ENCODE data around the gene MSI2.

Gene MSI2

GRCh38 chr17:57641761-57642160 lies 385.4 kb downstream of the MSI2 start:
- no peak for DNase-seq (ENCODE audit: low read depth)

DNA sequence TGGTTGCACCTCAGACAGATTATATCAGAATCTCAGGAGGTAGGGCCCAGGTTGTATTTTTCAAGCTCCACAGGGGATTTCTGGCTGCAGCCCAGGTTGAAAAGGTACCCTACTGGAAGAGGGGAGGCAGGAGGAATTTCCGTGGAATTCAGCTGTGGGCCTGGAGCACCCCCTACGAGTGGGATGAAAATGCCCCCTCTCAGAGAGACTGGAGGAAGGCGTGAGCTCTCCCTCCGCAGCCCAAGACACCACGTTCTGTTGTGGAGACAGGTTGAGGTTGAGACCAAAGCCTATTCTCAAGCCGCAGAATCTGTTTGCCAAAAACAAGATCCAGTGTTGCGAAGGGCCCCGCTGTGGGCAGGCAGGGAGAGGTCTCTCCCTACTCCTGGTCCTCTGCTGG lies 386.7 kb downstream of the MSI2 start:
- no peak for DNase-seq (ENCODE audit: low read depth)

DNA sequence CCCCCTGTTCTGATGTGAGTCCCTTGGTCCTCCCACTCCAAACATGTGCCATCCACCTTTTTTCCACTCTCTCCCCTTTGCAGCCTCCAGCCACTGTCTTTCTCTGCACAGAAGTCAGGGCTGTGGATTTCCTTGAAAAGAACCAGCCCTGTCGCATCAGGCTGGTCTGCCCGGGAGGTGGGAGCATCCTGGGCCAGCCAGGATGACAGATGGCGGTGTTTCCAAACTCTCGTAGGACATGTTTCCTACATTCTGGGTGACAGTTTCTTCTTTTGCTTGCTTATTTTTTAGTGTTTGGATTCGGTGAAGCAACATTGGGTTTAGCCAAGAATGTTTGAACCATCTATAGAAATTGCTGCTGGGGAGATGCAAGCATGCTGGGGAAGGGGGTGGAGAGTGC lies 388.0 kb downstream of the MSI2 start:
- DNase-seq (ENCODE audit: low read depth) = no peak

DNA sequence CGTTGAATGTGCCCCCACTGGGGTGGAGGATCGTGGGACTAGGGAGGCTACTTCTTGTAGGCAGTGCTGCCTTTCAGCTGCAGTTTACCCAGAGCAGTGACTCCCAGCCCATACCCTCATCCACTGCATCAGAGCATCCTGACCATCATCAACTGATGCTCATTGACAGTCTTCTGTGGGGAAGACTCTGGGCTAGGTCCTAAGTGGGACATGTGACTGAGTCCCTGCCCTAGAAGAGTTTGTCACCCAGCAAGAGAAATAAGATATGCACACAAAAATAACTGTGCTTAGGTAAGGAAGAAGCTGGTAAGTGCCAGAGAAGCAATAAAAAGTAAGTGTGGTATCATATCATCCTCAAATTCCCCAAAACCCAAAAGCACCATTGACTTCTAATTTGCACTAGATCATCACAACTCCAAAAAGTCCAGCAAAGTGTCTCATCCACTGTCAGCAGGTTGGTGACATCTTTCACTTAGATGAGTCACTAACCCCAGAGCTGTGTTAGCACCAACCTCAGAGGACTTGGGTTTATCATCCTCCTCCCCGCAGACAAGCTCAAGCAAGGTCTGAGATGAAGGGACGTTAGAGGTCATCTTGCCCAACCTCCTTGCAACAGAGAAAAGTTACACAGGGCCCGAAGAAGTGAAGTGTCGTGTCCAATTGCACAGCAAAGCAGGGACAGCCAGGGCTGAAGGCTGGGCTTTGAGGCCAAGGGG lies 389.8 kb downstream of the MSI2 start:
- no peak for DNase-seq (ENCODE audit: low read depth)

DNA sequence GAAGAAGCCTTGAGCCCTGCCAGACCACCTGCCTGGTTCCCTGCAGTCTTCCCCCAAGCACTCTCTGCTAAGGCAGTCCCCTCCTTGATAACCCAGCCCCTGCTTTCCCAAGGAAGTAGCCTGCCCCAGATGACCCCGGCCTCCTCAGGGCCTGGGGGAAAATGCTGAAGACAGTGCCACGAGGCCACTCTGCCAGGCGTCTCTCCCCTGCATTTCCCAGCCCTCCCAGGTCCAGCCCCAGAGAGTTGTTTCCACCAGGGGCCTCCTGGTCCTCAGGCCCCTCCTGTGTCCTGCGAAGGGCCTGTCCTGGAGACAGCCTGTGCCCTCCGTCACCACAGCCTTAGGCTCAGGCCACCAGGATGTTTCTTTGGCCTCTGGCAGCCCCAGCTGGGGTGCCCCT lies 392.4 kb downstream of the MSI2 start:
- no peak for DNase-seq (ENCODE audit: low read depth)

GRCh38 chr17:57649191-57649590 lies 392.9 kb downstream of the MSI2 start:
- no peak for DNase-seq (ENCODE audit: low read depth)

DNA sequence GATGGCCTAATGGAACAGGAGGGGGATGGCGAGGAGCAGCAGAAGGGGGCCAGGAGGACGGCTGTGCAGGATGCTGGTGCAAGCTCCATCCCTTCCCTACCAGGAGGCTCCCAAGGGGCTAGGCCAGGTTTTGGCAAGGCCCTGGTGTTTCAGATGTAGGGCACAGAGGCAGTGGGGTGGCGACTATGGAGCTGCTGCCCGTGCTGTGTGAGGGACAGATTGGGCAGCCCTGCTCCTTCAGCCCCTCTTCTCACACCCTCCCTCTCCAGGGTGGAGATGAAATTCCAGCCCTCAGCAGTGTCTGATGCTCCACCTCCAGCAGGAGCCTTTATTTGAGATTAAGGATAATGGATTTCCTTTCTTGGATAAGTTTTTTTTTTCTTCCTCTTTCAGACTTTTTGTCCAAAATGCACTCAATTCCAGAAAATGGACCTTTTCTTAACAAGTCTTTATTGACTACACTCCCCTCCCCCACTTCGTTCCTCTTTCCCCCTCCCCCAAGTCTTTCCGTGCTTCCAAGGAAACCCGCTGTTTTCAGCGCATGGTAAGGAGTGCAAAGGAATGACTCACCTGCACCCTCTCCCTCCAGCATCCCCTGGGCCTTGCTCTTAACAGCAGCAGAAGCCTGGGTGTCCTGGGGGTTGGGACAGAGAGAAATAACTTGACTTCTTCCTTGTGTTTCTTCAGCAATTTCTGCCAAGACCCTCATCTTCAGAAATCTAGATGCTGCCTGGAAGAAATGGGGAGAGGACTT lies 393.6 kb downstream of the MSI2 start:
- no peak for DNase-seq (ENCODE audit: low read depth)

GRCh38 chr17:57650548-57650947 lies 394.2 kb downstream of the MSI2 start:
- DNase-seq (ENCODE audit: low read depth) = no peak

- no peak for DNase-seq (ENCODE audit: low read depth)
Observed at GRCh38 chr17:57651451-57651850, 395.1 kb downstream of the MSI2 start.

DNA sequence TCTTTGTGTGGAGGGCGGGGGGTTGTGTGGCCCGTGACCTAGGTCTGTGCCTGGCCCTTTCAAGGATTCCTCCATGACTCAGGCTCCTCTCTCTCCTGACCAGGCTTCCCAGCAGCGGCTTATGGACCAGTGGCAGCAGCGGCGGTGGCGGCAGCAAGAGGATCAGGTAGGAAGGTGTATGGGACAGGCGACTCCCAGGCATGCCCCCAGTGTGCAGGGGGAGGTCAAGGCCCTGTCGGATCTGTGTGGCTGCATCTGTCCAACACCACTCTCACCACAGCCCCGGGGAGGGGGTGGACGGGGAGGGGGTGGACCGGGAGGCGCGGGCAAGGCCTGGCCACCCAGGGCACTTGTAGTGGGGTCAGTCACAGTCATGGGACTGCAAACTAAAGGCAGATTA lies 395.7 kb downstream of the MSI2 start:
- no peak for DNase-seq (ENCODE audit: low read depth)

DNA sequence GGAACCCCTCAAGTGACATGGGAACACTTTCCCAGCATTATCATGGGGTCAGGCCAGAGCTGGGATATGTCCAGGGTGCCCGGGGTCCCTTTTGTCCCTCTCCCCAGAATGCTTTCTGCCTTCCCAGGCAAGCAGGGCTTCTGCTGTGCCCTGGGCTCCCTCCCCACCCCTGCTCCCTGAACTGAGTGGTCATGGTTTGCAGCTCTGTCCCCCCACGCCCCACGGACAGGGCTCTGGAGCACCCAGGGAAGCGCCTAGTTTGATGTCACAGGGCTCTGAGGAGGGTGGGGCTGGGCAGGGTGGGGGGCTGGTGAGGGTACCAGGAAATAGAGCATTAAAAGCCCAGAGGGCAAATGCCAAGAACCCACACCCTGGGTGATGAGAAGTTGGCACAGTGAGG lies 396.5 kb downstream of the MSI2 start:
- no peak for DNase-seq (ENCODE audit: low read depth)

DNA sequence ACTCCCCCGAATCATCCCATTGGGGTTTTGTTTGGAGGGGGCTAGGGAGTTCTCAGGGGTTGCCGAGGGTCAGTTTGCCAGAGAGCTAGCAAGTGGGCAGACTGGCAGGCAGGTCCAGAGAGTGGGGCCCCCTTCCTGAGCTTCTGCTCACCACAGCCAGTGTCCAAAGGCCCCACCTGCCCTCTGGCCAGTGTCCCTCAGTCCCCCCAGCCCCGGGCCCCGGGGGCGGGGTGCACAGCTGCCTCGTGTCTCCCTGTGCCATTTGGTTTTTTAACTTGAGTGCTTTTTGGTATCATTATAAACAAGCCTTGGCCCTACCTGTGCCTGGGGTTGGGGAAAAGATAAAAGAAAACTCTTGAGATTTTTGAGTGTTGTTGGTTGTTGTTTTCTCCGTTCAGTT lies 397.0 kb downstream of the MSI2 start:
- no peak for DNase-seq (ENCODE audit: low read depth)

DNA sequence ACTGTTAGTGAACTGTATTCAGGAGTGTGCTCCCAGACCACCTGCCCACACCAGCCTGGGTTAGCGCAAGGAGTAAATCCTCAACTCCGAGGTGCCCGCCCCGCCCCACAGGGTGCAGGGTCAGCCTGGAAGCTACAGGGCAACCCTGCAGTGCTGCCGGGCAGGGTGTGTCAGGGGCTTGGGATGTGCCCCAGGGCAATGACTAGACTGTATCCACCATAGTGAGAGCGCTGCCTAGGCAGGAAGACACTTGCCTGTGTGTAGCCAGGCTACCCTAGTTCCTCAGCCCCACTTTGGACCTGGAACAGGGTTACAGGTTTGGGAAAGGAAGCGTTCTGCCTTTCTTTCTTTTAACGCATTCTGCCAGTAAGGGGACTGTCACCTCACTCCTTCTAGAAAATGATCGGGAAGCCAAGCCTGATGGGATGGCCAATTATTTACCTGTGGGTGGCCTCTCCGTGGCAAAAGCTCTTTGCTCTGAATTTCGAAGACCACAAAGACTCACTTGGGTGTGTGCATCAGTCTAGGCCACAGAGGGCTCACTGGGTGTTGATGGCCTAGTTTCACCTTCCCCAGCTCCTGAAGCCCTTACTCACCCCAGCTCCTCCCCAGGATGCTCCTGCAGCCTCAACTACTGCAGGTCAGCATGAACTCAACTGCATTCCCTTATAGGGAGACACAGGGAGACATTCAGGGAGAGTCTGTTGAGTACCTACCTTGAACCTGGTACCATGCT lies 397.9 kb downstream of the MSI2 start:
- no peak for DNase-seq (ENCODE audit: low read depth)

- DNase-seq (ENCODE audit: low read depth) = no peak
Observed at GRCh38 chr17:57655553-57655952, 399.2 kb downstream of the MSI2 start.

- no peak for DNase-seq (ENCODE audit: low read depth)
Observed at GRCh38 chr17:57657211-57657610, 400.9 kb downstream of the MSI2 start.

DNA sequence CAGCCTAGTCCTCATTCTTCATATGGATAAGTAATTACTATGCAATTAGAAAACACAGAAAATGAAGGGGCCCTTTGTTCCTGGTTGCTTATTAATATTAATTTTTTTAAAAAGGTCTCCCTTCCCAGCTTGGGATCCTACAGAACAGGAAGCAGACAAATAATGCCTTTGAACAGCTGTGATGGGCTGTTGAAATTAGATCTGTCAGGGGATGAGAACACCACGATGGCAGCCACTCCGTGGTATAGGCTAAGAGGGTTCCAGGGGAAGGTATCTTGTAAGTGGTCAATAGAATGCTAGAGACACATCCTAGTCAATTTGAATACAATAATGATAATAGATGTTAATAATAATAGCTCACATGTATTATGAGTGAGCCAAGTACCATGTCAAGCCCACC lies 405.7 kb downstream of the MSI2 start:
- DNase-seq (ENCODE audit: low read depth) = no peak

DNA sequence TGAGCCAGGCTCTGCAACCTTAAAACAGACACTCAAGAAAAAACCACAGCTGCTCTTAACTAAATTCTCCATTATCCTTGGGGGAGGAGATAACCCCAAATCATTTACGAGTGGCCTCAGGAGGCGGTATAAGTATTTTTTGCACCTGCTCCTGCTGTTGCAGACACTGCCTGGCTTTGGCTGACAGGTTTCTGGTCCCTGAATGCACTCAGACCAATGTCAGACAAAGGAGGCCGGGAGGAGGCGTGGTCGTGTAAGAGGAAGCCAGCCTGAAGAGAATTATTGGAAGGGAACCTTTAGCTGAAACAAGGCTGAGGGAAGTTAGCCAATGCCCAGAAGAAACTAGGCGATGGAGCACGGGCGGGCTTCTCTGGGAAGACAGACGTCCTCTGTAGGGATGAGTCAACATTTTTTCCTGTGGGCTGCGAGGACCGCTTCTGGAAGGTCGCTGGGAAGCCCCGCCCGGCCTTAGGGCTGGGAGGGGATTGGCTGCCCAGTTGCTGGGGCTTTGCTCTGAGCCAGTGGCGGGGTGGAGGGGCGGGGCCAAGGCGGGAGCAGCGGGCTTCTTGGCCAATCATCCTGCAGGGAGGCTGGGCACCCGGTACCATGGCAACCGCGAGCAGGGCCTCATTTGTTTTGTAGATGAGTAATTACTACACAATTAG lies 406.5 kb downstream of the MSI2 start:
- DNase-seq (ENCODE audit: low read depth) = no peak

DNA sequence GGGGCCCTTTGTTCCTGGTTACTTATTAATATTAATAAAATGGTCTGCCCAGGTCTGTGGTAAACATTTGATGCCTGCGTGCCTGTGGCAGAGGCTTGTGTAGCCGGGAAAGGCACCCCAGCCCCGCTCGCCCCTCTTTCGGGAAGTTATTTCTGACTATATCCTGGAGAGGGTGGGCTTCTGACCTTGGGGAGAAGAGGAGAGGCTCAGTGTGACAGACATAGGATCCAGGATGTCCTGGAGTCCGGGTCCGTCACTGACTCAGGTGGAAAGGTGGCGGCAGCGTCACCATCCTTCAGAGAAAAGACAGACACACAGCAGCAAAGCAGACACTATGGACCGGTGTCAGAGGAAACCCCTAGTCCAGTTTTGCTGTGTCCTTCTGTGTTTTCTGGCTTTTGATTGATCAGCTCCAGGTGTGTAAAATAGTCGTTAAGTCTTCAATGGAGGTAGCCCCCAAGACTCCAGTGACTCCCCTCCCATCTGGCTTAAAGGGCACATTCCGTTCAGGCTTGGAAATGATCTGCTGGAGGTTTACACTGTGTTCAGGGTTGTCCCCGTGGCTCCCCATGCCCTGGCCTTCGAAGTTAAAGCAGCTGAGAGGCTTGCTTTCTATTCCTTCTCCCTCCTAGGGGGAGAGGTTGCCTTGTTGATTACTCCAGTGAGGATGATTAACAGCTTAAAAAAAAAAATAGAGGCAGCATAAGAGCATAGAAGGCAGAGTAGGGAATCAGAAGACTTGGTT lies 407.2 kb downstream of the MSI2 start:
- DNase-seq (ENCODE audit: low read depth) = no peak

GRCh38 chr17:57665128-57665527 lies 408.8 kb downstream of the MSI2 start:
- no peak for DNase-seq (ENCODE audit: low read depth)

GRCh38 chr17:57665696-57666095 lies 409.4 kb downstream of the MSI2 start:
- DNase-seq (ENCODE audit: low read depth) = no peak

GRCh38 chr17:57666201-57666870 lies 410.0 kb downstream of the MSI2 start:
- no peak for DNase-seq (ENCODE audit: low read depth)

All from stimulated activated CD4-positive, alpha-beta T cell treated with anti-CD3 and anti-CD28 coated beads, Interleukin-2, amount 100 ng/mL, for 4 hours (primary cell).